DMS153 treated with DMSO at 0.1 percent for 48 hours (cell line): ENCODE results near the gene CMTM5.
"Not testable (repeated sequence)": the region's sequence is repeated elsewhere in the genome, so short reads cannot be mapped to it uniquely, and the experiment has no call there.

ENCODE experiments used
- DNase-seq: peaks from one replicate; lab custom pipeline; 2025; ENCODE audit not compliant: unreplicated experiment; lab: John Stamatoyannopoulos, UW

Gene CMTM5

DNA sequence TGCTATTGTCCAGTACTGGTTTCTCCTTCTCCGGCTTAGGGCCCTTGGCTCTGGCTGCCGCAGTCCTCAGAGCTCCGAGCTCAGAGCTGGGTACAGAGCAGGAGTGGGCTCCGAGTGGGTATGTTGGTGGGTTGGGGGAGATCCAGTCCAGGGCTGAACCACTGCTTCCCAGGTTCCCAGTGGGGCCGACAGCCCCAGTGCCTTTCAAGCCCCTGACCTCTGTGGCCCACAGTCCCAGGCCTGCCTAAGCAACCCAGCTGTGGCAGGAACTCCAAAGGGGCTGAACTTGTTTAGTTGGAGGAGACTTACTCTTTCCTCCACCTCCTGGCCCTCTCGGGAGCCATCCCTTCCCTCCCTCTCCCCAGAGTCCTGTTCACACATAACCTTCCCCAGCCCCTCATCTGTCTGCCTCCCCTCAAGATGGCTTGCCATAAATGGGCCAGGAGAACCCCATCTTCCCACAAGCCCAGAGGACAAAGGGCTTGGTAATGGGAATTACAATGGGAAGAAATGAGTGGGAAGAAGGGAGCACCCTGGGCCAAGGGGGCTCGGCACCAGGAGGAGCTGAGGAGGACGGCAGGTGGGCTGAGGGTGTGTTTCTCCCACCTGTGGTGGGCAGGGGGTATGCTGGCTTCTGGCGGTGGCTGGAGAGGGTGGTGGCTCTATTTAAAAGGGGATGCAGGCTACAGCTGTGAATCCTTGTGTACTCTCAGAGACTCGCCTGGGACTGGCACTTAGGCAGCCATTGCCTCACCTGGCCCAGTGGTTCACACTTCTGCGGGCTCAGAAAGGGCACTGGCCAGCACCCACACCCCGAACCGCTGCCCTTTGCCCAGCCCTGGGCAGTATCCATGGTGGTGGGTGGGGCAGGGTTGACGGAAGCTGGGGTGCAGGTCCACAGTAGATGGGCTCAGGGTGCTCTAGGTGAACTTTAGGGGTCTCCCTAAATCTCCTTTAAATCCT lies 35.0 kb downstream of the CMTM5 start:
- no peak for DNase-seq

DNA sequence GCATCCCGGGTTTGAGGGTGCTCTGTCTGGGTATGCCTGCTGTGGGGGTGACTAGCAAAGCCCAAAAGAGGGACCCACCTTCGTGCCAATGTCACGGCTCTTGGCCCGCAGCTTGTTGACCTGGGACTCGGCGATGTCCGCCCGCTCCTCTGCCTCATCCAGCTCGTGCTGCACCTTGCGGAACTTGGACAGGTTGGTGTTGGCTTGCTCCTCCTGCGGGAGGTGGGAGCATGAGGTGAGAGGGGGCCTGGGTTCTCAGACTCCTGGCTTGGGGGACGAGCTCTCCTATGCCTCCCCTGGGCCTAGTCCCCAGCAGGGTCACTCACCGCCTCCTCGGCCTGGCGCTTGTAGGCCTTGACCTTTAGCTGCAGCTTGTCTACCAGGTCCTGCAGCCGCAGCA lies 36.8 kb downstream of the CMTM5 start:
- DNase-seq, result no peak

DNA sequence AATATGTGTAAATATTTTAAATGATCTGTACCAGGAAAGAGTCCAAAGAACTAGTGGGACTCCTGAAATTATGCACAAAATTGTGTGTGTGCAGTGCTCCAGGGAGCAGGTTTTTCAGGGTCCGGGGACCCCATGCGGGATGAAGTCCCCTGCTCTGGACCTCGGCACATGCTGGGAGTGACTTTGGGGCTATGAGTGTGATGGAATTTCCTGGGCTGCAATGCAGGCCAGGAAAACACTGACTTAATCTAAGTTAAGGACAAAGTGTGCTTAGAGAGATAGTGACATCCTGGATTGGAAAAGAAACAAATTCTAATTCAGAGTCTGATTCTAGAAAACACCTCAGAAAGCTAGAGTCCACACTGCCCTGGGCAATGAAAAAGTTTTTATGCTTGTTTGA lies 37.4 kb downstream of the CMTM5 start:
- no peak for DNase-seq

DNA sequence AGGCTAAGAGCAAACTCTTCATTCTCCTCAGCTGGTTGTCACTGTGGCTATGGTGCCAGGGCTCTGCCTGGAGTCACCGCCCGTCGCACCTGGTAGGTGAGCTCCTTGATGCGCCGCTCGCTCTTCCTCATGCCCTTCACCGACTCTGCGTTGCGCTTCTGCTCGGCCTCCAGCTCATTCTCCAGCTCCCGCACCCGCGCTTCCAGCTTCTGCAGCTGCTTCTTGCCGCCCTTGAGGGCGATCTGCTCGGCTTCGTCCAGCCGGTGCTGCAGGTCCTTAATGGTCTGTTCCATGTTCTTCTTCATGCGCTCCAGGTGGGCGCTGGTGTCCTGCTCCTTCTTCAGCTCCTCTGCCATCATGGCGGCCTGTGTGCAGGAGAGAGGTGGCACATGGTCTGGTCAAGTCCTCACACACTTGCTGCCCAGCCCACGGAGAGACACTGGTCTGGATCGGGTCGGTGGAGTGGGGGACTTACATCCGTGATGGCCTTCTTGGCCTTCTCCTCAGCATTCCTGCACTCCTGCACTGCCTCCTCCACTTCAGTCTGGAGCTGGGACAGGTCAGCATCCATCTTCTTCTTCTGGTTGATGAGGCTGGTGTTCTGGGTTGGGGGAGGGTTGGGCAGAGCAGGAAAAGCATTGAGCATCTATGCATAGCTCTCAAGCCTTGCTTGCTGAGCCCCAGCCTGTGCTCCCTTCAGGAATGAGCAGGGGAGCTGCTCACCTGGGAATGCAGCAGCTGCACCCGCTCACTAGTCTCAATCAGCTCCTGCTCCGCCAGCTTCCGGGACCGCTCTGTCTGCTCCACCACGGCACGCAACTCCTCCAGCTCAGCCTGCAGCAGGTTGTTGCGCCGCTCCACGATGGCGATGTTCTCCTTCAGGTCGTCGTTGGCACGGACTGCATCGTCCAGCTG lies 38.3 kb downstream of the CMTM5 start:
- DNase-seq, result no peak

DNA sequence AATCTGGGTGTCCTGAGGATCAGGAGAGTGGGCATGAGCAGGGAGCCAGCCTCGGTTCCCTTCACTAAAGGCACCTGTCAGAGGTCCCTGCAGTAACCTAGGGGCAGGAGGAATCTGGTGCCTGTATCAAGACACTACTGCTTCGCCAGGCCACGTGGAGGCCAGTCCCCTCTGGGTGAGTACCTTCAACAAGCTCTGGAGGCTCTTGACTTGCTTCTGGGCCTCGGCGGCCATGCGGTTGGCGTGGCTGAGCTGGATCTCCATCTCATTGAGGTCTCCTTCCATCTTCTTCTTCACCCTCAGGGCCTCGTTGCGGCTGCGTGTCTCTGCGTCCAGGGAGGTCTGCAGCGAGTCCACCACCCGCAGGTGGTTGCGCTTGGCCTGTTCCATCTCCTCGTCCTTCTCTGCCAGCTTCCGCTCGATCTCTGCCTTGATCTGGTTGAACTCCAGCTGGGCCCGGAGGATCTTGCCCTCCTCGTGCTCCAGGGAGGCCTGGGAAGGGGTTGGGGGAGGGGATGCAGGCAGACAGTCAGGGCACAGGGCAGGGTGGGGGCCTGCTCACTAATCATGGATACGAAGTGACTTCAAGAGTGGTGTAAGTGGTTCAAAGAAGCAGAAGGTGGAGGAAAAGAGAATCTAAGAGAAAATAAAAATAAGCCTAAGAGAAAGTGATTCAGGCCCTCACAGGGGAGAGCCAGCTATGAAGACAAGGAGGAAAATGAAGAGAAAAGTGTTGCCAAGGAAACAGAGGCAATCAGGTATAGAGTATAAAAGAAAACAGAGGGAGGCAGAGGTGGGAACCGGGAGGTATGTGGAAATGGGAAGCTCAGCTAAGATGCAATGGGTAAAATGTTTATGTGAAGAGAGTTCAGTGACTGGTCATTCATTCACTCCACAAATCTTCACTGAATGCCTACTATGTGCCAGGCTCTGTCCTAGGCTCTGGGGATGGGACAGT lies 39.3 kb downstream of the CMTM5 start:
- no peak for DNase-seq

DNA sequence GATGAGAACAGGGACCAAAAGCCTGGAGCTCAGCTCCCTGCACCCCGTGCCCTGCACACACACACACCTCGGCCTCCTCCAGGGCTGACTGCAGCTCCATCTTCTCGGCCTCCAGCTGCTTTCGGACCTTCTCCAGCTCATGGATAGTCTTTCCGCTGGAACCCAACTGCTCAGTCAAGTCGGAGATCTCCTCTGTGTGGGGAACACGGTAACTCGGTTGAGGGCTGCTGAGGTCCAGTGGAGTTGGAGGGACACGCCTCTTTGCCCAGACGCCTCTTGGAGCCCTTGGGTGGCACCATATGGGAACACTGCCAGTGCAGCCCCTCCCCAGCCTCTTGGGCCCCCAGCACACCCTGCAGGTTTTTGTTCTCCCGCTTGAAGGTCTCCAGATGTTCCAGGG lies 40.0 kb downstream of the CMTM5 start:
- no peak for DNase-seq

DNA sequence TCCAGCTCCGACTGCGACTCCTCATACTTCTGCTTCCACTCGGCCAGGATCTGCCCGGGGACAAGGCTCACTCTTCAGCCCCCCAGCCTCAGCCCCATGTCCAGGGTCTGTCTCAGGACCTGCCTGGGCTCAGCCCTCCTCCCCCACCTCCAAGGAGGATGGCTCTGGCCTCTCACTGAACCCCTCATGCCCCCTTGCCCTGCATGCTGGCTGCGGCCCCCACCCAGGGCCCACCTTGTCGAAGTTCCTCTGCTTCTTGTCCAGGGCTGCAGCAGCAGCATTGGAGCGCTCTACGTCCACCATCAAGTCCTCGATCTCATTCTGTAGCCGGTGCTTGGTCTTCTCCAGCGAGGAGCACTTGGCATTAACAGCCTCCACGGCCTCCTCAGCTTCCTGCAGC lies 40.4 kb downstream of the CMTM5 start:
- not testable (repeated sequence) for DNase-seq

DNA sequence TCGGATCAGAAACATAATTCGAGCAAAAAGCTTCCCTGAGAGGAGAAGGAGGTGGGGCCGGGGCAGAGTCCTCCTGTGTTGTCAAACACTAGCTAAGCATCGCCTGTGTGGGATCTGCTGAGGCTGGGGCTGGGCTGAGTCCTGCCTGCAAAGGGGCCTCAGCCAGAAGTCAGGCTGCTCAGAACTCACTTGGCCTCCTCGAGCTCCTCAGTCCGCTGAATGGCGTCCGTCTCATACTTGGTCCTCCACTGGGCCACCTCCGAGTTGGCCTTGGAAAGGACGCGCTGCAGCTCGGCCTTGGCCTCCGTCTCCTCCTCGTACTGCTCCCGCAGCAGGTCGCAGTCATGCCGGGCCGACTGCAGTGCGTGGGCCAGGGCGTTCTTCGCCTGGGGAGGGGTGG lies 41.2 kb downstream of the CMTM5 start:
- no peak for DNase-seq

DNA sequence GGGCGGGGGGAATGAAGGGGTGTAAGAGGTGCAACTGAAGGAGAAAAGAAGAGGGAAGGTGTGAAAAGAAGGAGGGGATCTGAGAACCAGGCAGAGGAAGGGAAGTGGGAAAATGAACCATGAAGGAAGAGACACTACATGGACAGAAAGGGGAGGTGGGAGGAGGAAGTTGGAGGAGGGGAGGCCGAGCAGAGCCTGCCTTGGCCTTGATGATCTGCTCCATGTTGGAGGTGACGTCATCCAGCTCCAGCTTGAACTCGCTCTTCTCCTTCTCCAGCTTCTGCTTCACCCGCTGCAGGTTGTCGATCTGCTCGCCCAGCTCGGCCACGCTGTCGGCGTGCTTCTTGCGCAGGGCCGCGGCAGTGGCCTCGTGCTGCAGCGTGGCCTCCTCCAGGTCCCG lies 42.8 kb downstream of the CMTM5 start:
- DNase-seq, result not testable (repeated sequence)

DNA sequence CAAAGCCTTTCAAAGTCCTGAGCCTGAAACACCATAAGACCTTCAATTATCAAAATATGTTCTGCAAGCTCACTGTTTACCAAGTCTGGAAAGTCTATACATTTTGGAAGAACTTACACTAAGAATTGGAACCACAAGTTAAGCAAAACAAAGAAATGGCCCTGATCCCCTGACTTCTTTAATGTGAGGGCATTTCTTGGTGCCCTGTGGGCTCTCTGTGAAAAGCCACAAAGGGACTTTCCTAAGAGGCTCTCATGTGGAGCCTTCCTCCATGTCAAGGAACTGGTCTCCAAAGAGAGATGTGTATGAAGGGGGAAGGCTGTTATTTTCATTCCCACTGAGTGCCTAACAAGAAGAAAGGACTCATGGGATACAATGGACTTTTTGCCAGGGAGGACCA lies 44.7 kb downstream of the CMTM5 start:
- DNase-seq, result no peak

DNA sequence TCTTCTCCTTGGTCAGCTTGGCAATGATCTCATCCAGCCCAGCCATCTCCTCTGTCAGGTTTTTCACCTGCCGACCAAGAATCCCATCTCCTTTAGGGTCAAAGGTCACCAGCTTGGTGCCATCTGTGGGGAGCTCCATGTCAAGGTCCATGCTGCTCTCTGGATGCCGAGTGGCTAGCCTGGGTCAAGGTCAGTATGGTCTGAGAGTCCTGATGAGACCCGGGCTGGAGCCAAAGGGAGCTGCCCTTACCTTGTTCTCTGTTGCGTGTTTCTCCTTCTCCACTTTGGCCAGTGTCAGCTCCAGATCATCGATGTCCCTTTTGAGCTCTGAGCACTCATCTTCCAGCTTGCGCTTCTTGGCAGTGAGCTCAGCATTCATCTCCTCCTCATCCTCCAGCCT lies 46.8 kb downstream of the CMTM5 start:
- no peak for DNase-seq

DNA sequence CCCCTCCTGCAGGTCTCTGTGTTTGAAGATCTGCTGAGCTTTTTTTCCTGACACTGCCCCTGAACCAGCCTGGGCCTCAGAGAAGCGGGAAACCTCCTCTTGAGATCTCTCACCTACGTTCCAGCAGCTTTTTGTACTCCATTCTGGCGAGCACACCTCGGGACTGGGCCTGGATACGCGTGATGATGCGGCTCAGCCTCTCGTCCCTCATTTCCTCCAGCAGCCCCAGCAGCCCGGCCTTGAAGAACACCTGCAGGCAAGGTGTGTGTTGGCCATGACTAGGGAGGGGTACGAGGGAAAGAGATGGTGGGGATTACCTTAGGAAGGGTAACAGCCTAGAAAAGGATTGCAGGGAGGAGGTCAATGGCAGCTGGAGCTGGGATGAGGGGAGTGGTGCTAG lies 48.3 kb downstream of the CMTM5 start:
- DNase-seq, result no peak

DNA sequence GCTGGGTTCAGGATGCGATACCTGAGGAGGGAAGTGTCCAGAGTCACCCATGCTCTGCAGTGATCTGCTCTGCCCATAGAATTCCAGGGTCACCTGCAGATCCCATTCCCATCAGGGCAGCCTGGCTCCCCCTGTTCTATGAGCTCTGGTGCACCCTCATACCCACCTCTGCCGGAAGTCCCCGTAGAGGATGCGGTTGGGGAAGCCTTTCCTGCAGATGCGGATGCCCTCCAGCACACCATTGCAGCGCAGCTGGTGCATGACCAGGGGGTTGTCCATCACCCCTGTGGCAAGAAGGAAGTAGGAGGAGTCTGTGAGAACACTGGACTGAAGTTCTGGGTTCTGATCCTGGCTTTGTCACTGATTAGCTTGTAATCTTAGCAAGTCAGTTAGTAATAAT lies 49.0 kb downstream of the CMTM5 start:
- DNase-seq, result not testable (repeated sequence)

DNA sequence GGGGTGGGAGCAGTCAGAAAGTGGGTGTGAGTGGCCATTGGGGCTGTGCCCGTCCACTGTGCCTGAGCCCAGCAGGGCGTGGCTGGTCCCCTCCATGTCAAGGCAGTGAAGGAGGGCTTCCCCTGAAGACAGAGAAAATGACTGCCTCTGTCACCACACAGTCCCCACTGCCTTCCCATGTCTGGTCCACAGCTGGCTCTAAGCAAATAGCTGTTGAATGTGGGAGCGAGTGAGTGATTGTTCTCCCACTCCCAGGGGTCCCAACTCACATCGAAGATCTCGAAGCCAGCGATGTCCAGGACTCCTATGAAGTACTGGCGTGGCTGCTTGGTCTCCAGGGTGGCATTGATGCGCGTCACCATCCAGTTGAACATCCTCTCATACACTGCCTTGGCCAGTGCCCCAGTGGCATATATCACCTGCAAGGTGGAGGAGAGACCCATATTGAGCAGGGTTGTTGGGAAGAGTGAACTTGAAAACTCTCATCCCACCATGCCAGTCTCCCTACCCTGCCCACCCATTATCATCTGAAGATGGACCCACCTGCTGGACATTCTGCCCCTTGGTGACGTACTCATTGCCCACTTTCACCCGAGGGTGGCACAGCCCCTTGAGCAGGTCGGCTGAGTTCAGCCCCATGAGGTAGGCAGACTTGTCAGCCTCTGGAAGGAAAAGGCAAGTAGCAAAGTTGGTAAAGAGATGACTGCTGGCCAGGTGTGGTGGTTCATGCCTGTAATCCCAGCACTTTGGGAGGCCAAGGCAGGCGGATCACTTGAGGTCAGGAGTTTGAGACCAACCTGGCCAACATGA lies 52.0 kb downstream of the CMTM5 start:
- DNase-seq, result no peak
